ENCODE results near the gene MED8.
A peak's percentile ranks its signal among the peaks of the same experiment; 100 is the strongest.
"Not testable (repeated sequence)": the region's sequence is repeated elsewhere in the genome, so short reads cannot be mapped to it uniquely, and the experiment has no call there.

The MED8 gene

GRCh38 chr1:43377831-43378230 is 11.8 kb downstream of the MED8 start:
- H3K4me3 ChIP-seq (ENCODE audit: control insufficient read depth, low read depth, low read length): no peak overlapping the region
- TF ChIP-seq, protein P1, sequence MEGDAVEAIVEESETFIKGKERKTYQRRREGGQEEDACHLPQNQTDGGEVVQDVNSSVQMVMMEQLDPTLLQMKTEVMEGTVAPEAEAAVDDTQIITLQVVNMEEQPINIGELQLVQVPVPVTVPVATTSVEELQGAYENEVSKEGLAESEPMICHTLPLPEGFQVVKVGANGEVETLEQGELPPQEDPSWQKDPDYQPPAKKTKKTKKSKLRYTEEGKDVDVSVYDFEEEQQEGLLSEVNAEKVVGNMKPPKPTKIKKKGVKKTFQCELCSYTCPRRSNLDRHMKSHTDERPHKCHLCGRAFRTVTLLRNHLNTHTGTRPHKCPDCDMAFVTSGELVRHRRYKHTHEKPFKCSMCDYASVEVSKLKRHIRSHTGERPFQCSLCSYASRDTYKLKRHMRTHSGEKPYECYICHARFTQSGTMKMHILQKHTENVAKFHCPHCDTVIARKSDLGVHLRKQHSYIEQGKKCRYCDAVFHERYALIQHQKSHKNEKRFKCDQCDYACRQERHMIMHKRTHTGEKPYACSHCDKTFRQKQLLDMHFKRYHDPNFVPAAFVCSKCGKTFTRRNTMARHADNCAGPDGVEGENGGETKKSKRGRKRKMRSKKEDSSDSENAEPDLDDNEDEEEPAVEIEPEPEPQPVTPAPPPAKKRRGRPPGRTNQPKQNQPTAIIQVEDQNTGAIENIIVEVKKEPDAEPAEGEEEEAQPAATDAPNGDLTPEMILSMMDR (IDR thresholded peaks at IDR 0.05; ENCODE audit: control insufficient read depth, insufficient read depth, low read depth, low read length, missing control alignments): no peak
- no peak for DNase-seq (ENCODE audit: low read depth)

DNA sequence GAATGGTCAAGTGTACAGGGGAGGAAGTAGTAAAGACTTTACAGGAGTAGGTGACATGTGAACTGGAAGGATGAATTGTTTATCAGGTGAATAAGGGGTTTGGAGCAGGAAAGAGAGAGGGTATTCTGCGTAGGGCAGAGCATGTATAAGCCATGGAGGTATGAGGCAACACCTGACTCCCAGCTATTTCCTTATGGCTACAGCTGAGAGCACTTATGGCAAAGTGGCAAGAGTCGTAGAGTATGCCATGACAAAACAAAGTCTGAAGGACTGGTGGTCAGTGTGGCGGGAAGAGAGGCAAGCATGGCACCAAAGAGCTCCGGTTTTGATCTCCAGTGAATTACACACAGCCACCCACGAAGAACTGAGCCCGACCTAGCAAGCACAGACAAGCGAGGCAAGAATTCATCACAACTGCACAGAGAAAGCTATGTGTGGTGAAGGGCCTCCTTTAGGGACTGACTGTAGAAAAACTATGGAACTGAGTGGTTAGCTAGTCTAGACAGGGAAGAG is 12.8 kb downstream of the MED8 start:
- H3K4me3 ChIP-seq (ENCODE audit: control insufficient read depth, low read depth, low read length): no peak overlapping the region
- no peak for DNase-seq (ENCODE audit: low read depth)
- TF ChIP-seq, protein P1 (IDR thresholded peaks at IDR 0.05; ENCODE audit: control insufficient read depth, insufficient read depth, low read depth, low read length, missing control alignments): no peak

DNA sequence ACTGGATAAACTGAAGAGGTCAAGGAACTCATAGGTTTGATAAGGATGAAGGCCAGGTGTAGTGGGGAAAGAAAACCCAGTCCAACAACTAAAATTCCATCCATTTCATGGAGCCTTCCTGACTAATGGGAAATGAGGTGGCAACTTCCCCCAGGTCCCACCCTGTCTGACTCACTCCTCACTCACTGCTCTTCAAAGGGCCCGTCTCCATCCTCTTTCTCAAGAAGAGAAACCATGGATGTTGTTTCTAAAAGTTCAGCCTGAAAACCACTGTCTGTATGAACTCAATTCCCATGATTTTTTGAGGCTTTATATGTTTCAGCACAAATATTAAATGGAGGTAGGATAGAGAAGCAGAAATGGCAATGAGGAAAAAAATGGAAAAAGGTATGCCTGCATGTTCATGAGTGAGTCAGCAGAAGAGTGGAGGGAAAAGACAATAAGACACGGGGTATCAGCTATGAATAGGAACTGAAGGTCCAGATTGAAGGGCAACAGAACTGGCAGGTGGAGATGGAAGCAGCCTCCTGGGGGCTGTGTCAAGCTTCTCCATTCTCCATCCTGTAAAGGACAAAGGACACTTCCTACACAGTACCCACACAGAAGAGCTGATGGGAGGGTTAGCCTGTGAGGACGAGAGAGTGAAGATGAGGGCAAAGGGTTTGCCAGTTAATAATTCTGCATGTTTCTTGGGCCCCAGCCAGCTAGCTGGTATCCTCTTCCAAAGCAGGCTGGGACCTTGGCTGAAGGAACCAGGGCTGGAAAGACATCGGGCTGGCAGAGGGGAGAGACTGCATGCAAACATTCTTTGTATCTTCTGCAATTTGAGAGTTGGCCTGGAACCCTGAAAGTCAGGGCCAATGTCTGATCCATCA is 16.3 kb downstream of the MED8 start:
- peak; percentile 34 for DNase-seq (ENCODE audit: low read depth)
- TF ChIP-seq, protein P1 (IDR thresholded peaks at IDR 0.05; ENCODE audit: control insufficient read depth, insufficient read depth, low read depth, low read length, missing control alignments): no peak
- no peak overlapping the region for H3K4me3 ChIP-seq (ENCODE audit: control insufficient read depth, low read depth, low read length)

DNA sequence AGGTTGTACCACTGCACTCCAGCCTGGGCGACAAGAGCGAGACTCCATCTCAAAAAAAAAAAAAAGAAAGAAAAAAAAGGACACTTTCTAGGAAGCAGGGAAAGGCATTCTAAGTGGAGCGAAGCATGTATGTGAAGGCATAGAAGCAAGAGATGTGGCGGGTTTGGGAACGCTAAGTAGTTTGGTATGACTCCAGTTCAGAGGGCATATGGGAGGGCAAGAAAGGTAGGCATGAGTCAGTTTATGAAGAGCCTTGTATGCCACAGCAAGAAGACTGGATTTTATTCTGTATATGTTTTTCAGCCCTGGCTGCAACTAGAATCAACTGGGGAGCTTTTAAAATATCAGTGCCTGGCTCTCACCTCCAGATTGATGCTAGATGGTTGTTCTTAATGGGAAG is 17.4 kb downstream of the MED8 start:
- TF ChIP-seq, protein P1 (IDR thresholded peaks at IDR 0.05; ENCODE audit: control insufficient read depth, insufficient read depth, low read depth, low read length, missing control alignments): no peak
- H3K4me3 ChIP-seq (ENCODE audit: control insufficient read depth, low read depth, low read length): no peak overlapping the region
- no peak for DNase-seq (ENCODE audit: low read depth)

GRCh38 chr1:43370564-43370963 is 19.0 kb downstream of the MED8 start:
- DNase-seq (ENCODE audit: low read depth): no peak
- H3K4me3 ChIP-seq (ENCODE audit: control insufficient read depth, low read depth, low read length): no peak overlapping the region
- TF ChIP-seq, protein P1 (IDR thresholded peaks at IDR 0.05; ENCODE audit: control insufficient read depth, insufficient read depth, low read depth, low read length, missing control alignments): no peak

- not testable (repeated sequence) for H3K4me3 ChIP-seq (ENCODE audit: control insufficient read depth, low read depth, low read length); DNase-seq (ENCODE audit: low read depth)
Observed at GRCh38 chr1:43369779-43370178, 19.8 kb downstream of the MED8 start.

DNA sequence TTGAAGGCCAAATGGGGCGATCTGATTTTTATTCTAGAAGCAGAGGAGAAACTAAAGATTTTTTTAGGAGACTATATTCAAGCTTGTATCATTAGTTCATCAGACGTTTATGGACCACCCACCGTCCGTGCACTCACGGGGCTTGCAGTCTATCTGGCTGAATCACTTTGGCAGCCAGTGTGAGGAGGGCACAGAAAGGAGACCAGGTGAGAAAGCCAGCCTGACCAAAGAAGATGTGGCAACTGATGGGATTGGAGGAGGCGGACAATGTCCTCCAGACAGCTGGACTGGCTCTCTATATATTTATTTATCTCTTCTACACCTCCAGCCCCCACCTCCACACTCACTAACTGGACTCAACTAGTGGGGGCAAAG is 21.0 kb downstream of the MED8 start:
- H3K4me3 ChIP-seq (ENCODE audit: control insufficient read depth, low read depth, low read length): peak overlapping the region; percentile 97
- TF ChIP-seq, protein P1 (IDR thresholded peaks at IDR 0.05; ENCODE audit: control insufficient read depth, insufficient read depth, low read depth, low read length, missing control alignments): no peak
- no peak for DNase-seq (ENCODE audit: low read depth)

Data from AG09309 (cell line).